Loucy (cell line): ENCODE results near the gene CEP41.

Experiments
- H2AFZ ChIP-seq: fragments of 200-600 bp; sonication (generic); 2 replicates; pipeline ENCODE4 v1.6.0; 2016; ENCODE audit warnings: antibody characterized with exemption, mild to moderate bottlenecking, low read length, moderate library complexity
- H3F3A ChIP-seq: fragments of 200-600 bp; 2 replicates; pipeline ENCODE4 v1.6.0; 2016; ENCODE audit warnings: antibody characterized with exemption, low read depth, mild to moderate bottlenecking
- H3K27me3 ChIP-seq: fragments of 200-600 bp; sonication (generic); 2 replicates; pipeline ENCODE4 v1.6.1; 2014; ENCODE audit warnings: low read length, mild to moderate bottlenecking; ENCODE audit not compliant: insufficient read depth, poor library complexity, severe bottlenecking
- H3K36me3 ChIP-seq: fragments of 200-600 bp; sonication (generic); 2 replicates; pipeline ENCODE4 v1.6.1; 2016; ENCODE audit warnings: low read length; ENCODE audit not compliant: insufficient read depth
- H3K4me1 ChIP-seq: fragments of 200-600 bp; sonication (generic); 2 replicates; pipeline ENCODE4 v1.5.1; 2014; ENCODE audit warnings: low read length, mild to moderate bottlenecking; ENCODE audit not compliant: insufficient read depth, poor library complexity, severe bottlenecking
- H3K4me2 ChIP-seq: fragments of 200-600 bp; sonication (generic); 2 replicates; pipeline ENCODE4 v1.6.0; 2014; ENCODE audit warnings: antibody characterized with exemption, low read length, low read depth, mild to moderate bottlenecking; ENCODE audit not compliant: poor library complexity, severe bottlenecking
- H3K4me3 ChIP-seq: fragments of 200-600 bp; sonication (generic); 2 replicates; pipeline ENCODE4 v1.5.1; 2014; ENCODE audit warnings: low read length, mild to moderate bottlenecking, mixed read lengths; ENCODE audit not compliant: poor library complexity, severe bottlenecking
- H3K79me2 ChIP-seq: fragments of 200-600 bp; sonication (generic); 2 replicates; pipeline ENCODE4 v1.6.1; 2014; ENCODE audit warnings: low read length; ENCODE audit not compliant: insufficient read depth
- H3K9ac ChIP-seq: fragments of 200-600 bp; sonication (generic); 2 replicates; pipeline ENCODE4 v1.6.0; 2014; ENCODE audit warnings: mild to moderate bottlenecking, low read depth, low read length, moderate library complexity; ENCODE audit not compliant: poor library complexity, severe bottlenecking
- H3K9me2 ChIP-seq: fragments of 200-600 bp; sonication (generic); replicated peaks from 2 replicates; pipeline ENCODE4 v1.6.1; 2016; ENCODE audit warnings: low read depth, low read length, mixed read lengths
- H3K9me3 ChIP-seq: fragments of 200-600 bp; sonication (generic); 2 replicates; pipeline ENCODE4 v1.6.1; 2014; ENCODE audit warnings: mild to moderate bottlenecking, antibody characterized with exemption, low read length, low read depth; ENCODE audit not compliant: insufficient read depth
- H4K20me1 ChIP-seq: fragments of 200-600 bp; sonication (generic); 2 replicates; pipeline ENCODE4 v1.6.0; 2014; ENCODE audit warnings: antibody characterized with exemption, low read length, mild to moderate bottlenecking; ENCODE audit not compliant: insufficient read depth, poor library complexity, severe bottlenecking
- CTCF ChIP-seq: fragments of 200-600 bp; sonication (generic); conservative IDR thresholded peaks from 2 replicates; pipeline ENCODE4 v1.5.1; 2014; ENCODE audit warnings: mild to moderate bottlenecking, antibody characterized with exemption, low read length
- EZH2phosphoT487 ChIP-seq: fragments of 200-600 bp; IDR thresholded peaks from 2 replicates; pipeline ENCODE4 v1.6.1; 2018; ENCODE audit warnings: antibody characterized with exemption, mild to moderate bottlenecking, moderate library complexity, borderline replicate concordance

Gene CEP41

GRCh38 chr7:130423501-130424037 is 17.2 kb downstream of the CEP41 start:
- no peaks in the 10 kb centered on the region for H3K79me2 ChIP-seq

GRCh38 chr7:130421684-130422083 is 19.1 kb downstream of the CEP41 start:
- Histone ChIP-seq H3K9me3 (no peaks in the 10 kb centered on the region), H3K79me2 (no peaks in the 10 kb centered on the region), H3K4me3 (no peak overlapping the region), H3K4me1 (peaks cover 39% of the 10 kb centered on the region), H2AFZ (no peak overlapping the region), H3K4me2 (no peak overlapping the region), H3K9ac (no peak overlapping the region), H3F3A (no peaks in the 10 kb centered on the region), H3K36me3 (no peaks in the 10 kb centered on the region), H3K9me2 (no peaks in the 10 kb centered on the region), H3K27me3 (no peaks in the 10 kb centered on the region), H4K20me1 (no peaks in the 10 kb centered on the region)
- TF ChIP-seq EZH2phosphoT487 = no peak
- TF ChIP-seq CTCF = no peak

More at GRCh38 chr7:130423501-130424037, 17.2 kb downstream of the CEP41 start:
- no peaks in the 10 kb centered on the region for H3K9me3 ChIP-seq
- H3K4me3 ChIP-seq = no peak overlapping the region
- TF ChIP-seq EZH2phosphoT487 (no peak), CTCF (no peak)
- H2AFZ ChIP-seq = no peak overlapping the region
- no peaks in the 10 kb centered on the region for H3K9me2 ChIP-seq
- H4K20me1 ChIP-seq = no peaks in the 10 kb centered on the region
- no peak overlapping the region for H3K4me2 ChIP-seq
- no peak overlapping the region for H3K9ac ChIP-seq
- H3K4me1 ChIP-seq = peaks cover 20% of the 10 kb centered on the region
- H3K27me3 ChIP-seq = no peaks in the 10 kb centered on the region
- no peaks in the 10 kb centered on the region for H3F3A ChIP-seq
- H3K36me3 ChIP-seq = no peaks in the 10 kb centered on the region

GRCh38 chr7:130420943-130421578 is 19.8 kb downstream of the CEP41 start:
- H3K27me3 ChIP-seq = no peaks in the 10 kb centered on the region
- no peaks in the 10 kb centered on the region for H3K79me2 ChIP-seq
- no peaks in the 10 kb centered on the region for H3K9me2 ChIP-seq
- H3K4me2 ChIP-seq = no peak overlapping the region
- H3K4me1 ChIP-seq = peaks cover 41% of the 10 kb centered on the region
- TF ChIP-seq CTCF (no peak), EZH2phosphoT487 (no peak)
- H3F3A ChIP-seq = no peaks in the 10 kb centered on the region
- no peaks in the 10 kb centered on the region for H4K20me1 ChIP-seq
- no peak overlapping the region for H3K4me3 ChIP-seq
- no peaks in the 10 kb centered on the region for H3K9me3 ChIP-seq
- no peak overlapping the region for H3K9ac ChIP-seq
- H3K36me3 ChIP-seq = no peaks in the 10 kb centered on the region
- no peak overlapping the region for H2AFZ ChIP-seq
